Common myeloid progenitor, CD34-positive (primary cell): ENCODE results near the gene KHDC4.
A peak's percentile ranks its signal among the peaks of the same experiment; 100 is the strongest.
"Not testable (repeated sequence)": the region's sequence is repeated elsewhere in the genome, so short reads cannot be mapped to it uniquely, and the experiment has no call there.

Source experiments
- CTCF ChIA-PET: fragments of 350-600 bp; sonication (Branson Sonifier 250); formaldehyde crosslinking; loops from one replicate; lab custom pipeline; 2021; ENCODE audit warnings: antibody characterized with exemption; lab: Charles Lee
- POLR2A ChIA-PET: fragments of 350-600 bp; sonication (Branson Sonifier 250); formaldehyde crosslinking; loops from one replicate; lab custom pipeline; 2021; ENCODE audit warnings: antibody characterized with exemption; lab: Charles Lee
- DNase-seq, 3 donors: peaks; one replicate each; pipeline versions ENCODE4 v3.0.0 to v3.0.0-alpha.2; 2013
- H3K27ac ChIP-seq, 2 experiments: 1 replicate in 1 of 2; 2 replicates in 1 of 2; pipeline ENCODE4 v1.7.0; 2013; ENCODE audit warnings: inconsistent platforms in 2 of 2, low read length in 2 of 2, mild to moderate bottlenecking in 2 of 2, low read depth in 1 of 2, moderate library complexity in 1 of 2; ENCODE audit not compliant: severe bottlenecking in 2 of 2, insufficient read depth in 1 of 2, poor library complexity in 1 of 2
- H3K27me3 ChIP-seq, 5 experiments: replicated peaks in 2 of 5; 1 replicate in 3 of 5; 2 replicates in 2 of 5; pipeline versions ENCODE4 v1.6.1 to v1.7.0; 2013; ENCODE audit warnings: low read length in 4 of 5, mild to moderate bottlenecking in 2 of 5, moderate library complexity in 2 of 5, inconsistent platforms in 1 of 5; ENCODE audit not compliant: insufficient read depth in 5 of 5, control insufficient read depth in 4 of 5
- H3K36me3 ChIP-seq, 4 experiments: 1 replicate in 2 of 4; 2 replicates in 2 of 4; pipeline versions ENCODE4 v1.6.1 to v1.7.0; 2013; ENCODE audit warnings: low read length in 3 of 4, control low read depth in 1 of 4, mild to moderate bottlenecking in 1 of 4; ENCODE audit not compliant: control insufficient read depth in 4 of 4, insufficient read depth in 4 of 4
- H3K4me1 ChIP-seq, 4 experiments: 1 replicate in 3 of 4; 2 replicates in 1 of 4; pipeline versions ENCODE4 v1.6.1 to v1.7.1; 2013; ENCODE audit warnings: low read length in 3 of 4, mild to moderate bottlenecking in 3 of 4, control low read depth in 1 of 4, inconsistent platforms in 1 of 4, moderate library complexity in 1 of 4; ENCODE audit not compliant: control insufficient read depth in 4 of 4, insufficient read depth in 4 of 4; ENCODE audit errors: control extremely low read depth in 1 of 4
- H3K4me3 ChIP-seq, 7 experiments: 1 replicate in 4 of 7; 2 replicates in 3 of 7; pipeline versions ENCODE4 v1.5.1 to v1.7.0; 2013; ENCODE audit warnings: mild to moderate bottlenecking in 7 of 7, low read length in 6 of 7, moderate library complexity in 6 of 7, inconsistent platforms in 2 of 7, low read depth in 2 of 7, control low read depth in 1 of 7; ENCODE audit not compliant: insufficient read depth in 4 of 7, control insufficient read depth in 1 of 7; ENCODE audit errors: extremely low read depth in 1 of 7
- H3K9me3 ChIP-seq, 5 experiments: 1 replicate in 4 of 5; 2 replicates in 1 of 5; pipeline versions ENCODE4 v1.6.1 to v1.7.1; 2013; ENCODE audit warnings: low read length in 4 of 5, mild to moderate bottlenecking in 2 of 5, inconsistent platforms in 1 of 5, low read depth in 1 of 5, moderate library complexity in 1 of 5; ENCODE audit not compliant: control insufficient read depth in 4 of 5, insufficient read depth in 2 of 5; ENCODE audit errors: control extremely low read depth in 1 of 5
- WGBS: methylation state at CpG from one replicate; pipeline ENCODE4 v1.1.5; 2013; ENCODE audit not compliant: insufficient coverage; 5-methylcytosine and 5-hydroxymethylcytosine counted together

KHDC4 gene

GRCh38 chr1:155899683-155900082 is 34.5 kb downstream of the KHDC4 start:
- Histone ChIP-seq H3K9me3 (no peaks in the 10 kb centered on the region), H3K36me3 (peaks cover 27 to 63% (median 40%) of the 10 kb centered on the region in 4 experiments), H3K27ac (no peak overlapping the region), H3K27me3 (no peaks in the 10 kb centered on the region), H3K4me1 (no peaks in the 10 kb centered on the region), H3K4me3 (no peak overlapping the region)
- POLR2A ChIA-PET: interaction anchor here (0.7 kb wide), 1 partner anchor 39 kb away, joined by 3 read pairs; no protein-coding TSS in a partner anchor
- CTCF ChIA-PET: no interaction called here
- WGBS: 100% methylated on average over 2 of the region's 2 CpGs
- no peak for DNase-seq

- Histone ChIP-seq H3K27ac (no peak overlapping the region), H3K9me3 (no peaks in the 10 kb centered on the region), H3K4me1 (peaks cover 0 to 2% (median 2%) of the 10 kb centered on the region in 4 experiments), H3K36me3 (peaks cover 22 to 55% (median 33%) of the 10 kb centered on the region in 4 experiments), H3K4me3 (no peak overlapping the region), H3K27me3 (no peaks in the 10 kb centered on the region)
- CTCF ChIA-PET: interaction anchor here (0.7 to 1.7 kb wide), 3 partner anchors 16 to 340 kb away, joined by 3 to 5 read pairs (median 3); no protein-coding TSS in a partner anchor
- POLR2A ChIA-PET: interaction anchor here (0.7 kb wide), 1 partner anchor 38 kb away, joined by 3 read pairs; no protein-coding TSS in a partner anchor
- 88% methylated on average over 1 of the region's 2 CpGs for WGBS
- no peak for DNase-seq
These were observed 35.3 kb downstream of the KHDC4 start for GRCh38 chr1:155898888-155899287.

GRCh38 chr1:155897746-155898145 is 36.5 kb downstream of the KHDC4 start:
- no peak overlapping the region for H3K27ac ChIP-seq
- 100% methylated on average over 1 of the region's 1 CpG for WGBS
- H3K4me3 ChIP-seq: no peak overlapping the region
- H3K36me3 ChIP-seq: peaks cover 17 to 47% (median 30%) of the 10 kb centered on the region in 4 experiments
- no peaks in the 10 kb centered on the region for H3K9me3 ChIP-seq
- POLR2A ChIA-PET: interaction anchor here (1.0 kb wide), 1 partner anchor 38 kb away, joined by 3 read pairs; the partner anchor contains the start of gene SYT11
- peaks cover 6 to 12% (median 10%) of the 10 kb centered on the region in 4 experiments for H3K4me1 ChIP-seq
- no peak for DNase-seq
- H3K27me3 ChIP-seq: no peaks in the 10 kb centered on the region
- CTCF ChIA-PET: interaction anchor here (1.7 kb wide), 1 partner anchor 15 kb away, joined by 5 read pairs; no protein-coding TSS in a partner anchor

DNA sequence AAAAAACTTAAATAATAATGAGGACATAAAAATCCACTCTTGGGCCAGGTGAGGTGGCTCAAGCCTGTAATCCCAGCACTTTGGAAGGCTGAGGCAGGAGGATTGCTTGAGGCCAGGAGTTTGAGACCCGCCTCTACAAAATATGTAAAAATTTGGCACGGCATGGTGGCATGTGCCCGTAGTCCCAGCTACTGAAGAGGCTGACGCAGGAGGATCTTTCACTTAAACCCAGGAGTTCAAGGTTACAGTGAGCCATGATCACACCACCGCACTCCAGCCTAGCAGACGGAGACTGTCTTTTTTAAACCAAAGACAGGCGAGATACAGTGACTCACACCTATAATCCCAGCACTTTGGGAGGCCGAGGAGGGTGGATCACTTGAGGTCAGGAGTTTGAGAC is 37.7 kb downstream of the KHDC4 start:
- H3K27me3 ChIP-seq, DNase-seq, CTCF ChIA-PET, H3K9me3 ChIP-seq, POLR2A ChIA-PET, H3K4me3 ChIP-seq, H3K27ac ChIP-seq: not testable (repeated sequence)
- peaks cover 17 to 39% (median 29%) of the 10 kb centered on the region in 4 experiments for H3K36me3 ChIP-seq
- 96% methylated on average over 8 of the region's 8 CpGs for WGBS
- peaks cover 6 to 12% (median 10%) of the 10 kb centered on the region in 4 experiments for H3K4me1 ChIP-seq

DNA sequence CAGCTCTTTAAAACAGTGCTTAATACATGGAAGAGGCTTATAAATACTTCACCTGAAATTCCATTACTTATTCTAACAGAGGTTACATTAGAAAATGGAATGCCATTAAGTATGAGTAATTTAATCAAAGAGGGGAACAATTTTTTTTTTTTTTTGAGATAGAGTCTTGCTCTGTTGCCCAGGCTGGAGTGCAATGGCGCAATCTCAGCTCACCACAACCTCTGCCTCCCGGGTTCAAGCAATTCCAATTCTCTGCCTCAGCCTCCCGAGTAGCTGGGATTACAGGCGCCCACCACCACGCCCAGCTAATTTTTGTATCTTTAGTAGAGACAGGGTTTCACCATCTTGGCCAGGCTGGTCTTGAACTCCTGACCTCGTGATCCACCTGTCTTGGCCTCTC is 38.6 kb downstream of the KHDC4 start:
- POLR2A ChIA-PET: interaction anchor here (0.6 to 0.8 kb wide), 2 partner anchors 8 to 10 kb away, joined by 3 read pairs; no protein-coding TSS in a partner anchor
- WGBS: 100% methylated on average over 2 of the region's 6 CpGs
- CTCF ChIA-PET: interaction anchor here (0.7 to 1.7 kb wide), 5 partner anchors 9 to 318 kb away, joined by 3 to 7 read pairs (median 3); no protein-coding TSS in a partner anchor

DNA sequence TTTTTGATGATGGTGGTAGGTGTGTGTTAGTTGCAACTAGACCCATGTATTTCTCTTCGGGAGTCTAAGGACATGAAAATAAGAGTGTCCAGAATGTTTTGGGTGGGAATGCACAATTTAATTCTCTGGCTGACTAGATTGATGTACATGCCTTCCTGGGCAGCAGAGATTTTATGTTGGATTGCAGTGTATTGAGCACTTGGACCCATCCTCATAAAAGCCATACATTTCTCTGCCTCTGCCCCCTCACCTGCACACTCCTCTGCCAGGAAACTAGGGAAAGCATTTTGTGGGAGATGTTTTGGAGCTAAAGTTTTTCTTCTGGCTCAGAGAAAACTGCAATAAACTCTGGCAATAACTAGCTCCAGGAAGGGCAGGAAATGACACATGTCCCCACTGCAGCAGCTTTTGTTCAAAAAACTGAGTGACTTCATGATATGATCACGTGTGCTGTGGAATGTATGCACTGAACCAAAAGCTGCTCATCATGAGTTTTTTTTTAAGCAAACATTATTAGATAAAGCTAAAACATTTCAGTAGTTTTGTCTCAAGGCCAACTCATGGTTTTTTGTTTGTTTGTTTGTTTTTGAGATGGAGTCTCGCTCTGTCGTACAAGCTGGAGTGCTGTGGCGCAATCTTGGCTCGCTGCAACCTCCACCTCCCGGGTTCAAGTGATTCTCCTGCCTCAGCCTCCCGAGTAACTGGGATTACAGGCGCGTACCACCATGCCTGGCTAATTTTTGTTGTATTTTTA is 40.6 kb downstream of the KHDC4 start:
- peak; percentile 59 to 83 (median 75) for DNase-seq
- Histone ChIP-seq H3K4me1 (peaks cover 6 to 12% (median 10%) of the 10 kb centered on the region in 4 experiments), H3K27ac (peak overlapping the region; percentile 21 to 50), H3K9me3 (no peaks in the 10 kb centered on the region), H3K36me3 (peaks cover 4 to 12% (median 11%) of the 10 kb centered on the region in 4 experiments), H3K27me3 (no peaks in the 10 kb centered on the region), H3K4me3 (peak overlapping the region in 2 of 7 experiments; percentile 3 to 16)
- ChIA-PET POLR2A (interaction anchor here (0.6 to 1.2 kb wide), 2 partner anchors 11 to 13 kb away, joined by 3 to 5 read pairs; no protein-coding TSS in a partner anchor), CTCF (interaction anchor here (0.7 to 2.8 kb wide), 5 partner anchors 10 to 90 kb away, joined by 3 to 13 read pairs (median 3); no protein-coding TSS in a partner anchor)
- WGBS: 80% methylated on average over 10 of the region's 10 CpGs

More for the DNA sequence above, 38.6 kb downstream of the KHDC4 start:
- peaks cover 14 to 31% (median 25%) of the 10 kb centered on the region in 4 experiments for H3K36me3 ChIP-seq
- not testable (repeated sequence) for H3K4me3 ChIP-seq, DNase-seq, H3K27me3 ChIP-seq, H3K27ac ChIP-seq, H3K9me3 ChIP-seq
- peaks cover 6 to 12% (median 10%) of the 10 kb centered on the region in 4 experiments for H3K4me1 ChIP-seq
